Muscle layer of duodenum (tissue), 2 donors: ENCODE results near the gene FERMT1.

Experiments
- H3K27ac ChIP-seq: one replicate; pipeline ENCODE4 v1.7.0; 2013; ENCODE audit warnings: mild to moderate bottlenecking, low read length
- H3K27me3 ChIP-seq: one replicate; pipeline ENCODE4 v1.7.0; 2013; ENCODE audit warnings: low read depth, mild to moderate bottlenecking, control low read depth, low read length
- H3K36me3 ChIP-seq, 2 donors: one replicate each; pipeline ENCODE4 v1.7.0; 2013; ENCODE audit warnings: low read length in 2 of 2, control low read depth in 1 of 2, mild to moderate bottlenecking in 1 of 2; ENCODE audit not compliant: insufficient read depth in 2 of 2, control insufficient read depth in 1 of 2
- H3K4me1 ChIP-seq, 2 donors: one replicate each; pipeline ENCODE4 v1.7.0; 2013; ENCODE audit warnings: low read length in 2 of 2, mild to moderate bottlenecking in 2 of 2, control low read depth in 1 of 2, moderate library complexity in 1 of 2; ENCODE audit not compliant: insufficient read depth in 2 of 2, control insufficient read depth in 1 of 2
- H3K4me3 ChIP-seq, 2 donors: one replicate each; pipeline ENCODE4 v1.7.0; 2013; ENCODE audit warnings: low read length in 2 of 2, low read depth in 1 of 2, mild to moderate bottlenecking in 1 of 2
- H3K9me3 ChIP-seq, 2 donors: one replicate each; pipeline ENCODE4 v1.7.0; 2013; ENCODE audit warnings: low read length in 2 of 2, control low read depth in 1 of 2, mild to moderate bottlenecking in 1 of 2; ENCODE audit not compliant: control insufficient read depth in 1 of 2
- donor health status: healthy.

FERMT1 gene

GRCh38 chr20:6091661-6092060 is 31.2 kb downstream of the FERMT1 start:
- peaks cover 0 to 4% of the 10 kb centered on the region in 2 donors for H3K36me3 ChIP-seq
- H3K4me1 ChIP-seq, result no peaks in the 10 kb centered on the region
- no peak overlapping the region for H3K27ac ChIP-seq
- no peak overlapping the region for H3K4me3 ChIP-seq
- no peaks in the 10 kb centered on the region for H3K27me3 ChIP-seq
- no peaks in the 10 kb centered on the region for H3K9me3 ChIP-seq

- Histone ChIP-seq H3K36me3 (peaks cover 0 to 4% of the 10 kb centered on the region in 2 donors), H3K4me1 (no peaks in the 10 kb centered on the region), H3K9me3 (no peaks in the 10 kb centered on the region), H3K4me3 (no peak overlapping the region), H3K27me3 (no peaks in the 10 kb centered on the region), H3K27ac (no peak overlapping the region)
Measured at GRCh38 chr20:6086868-6087267, 36.0 kb downstream of the FERMT1 start.

- Histone ChIP-seq H3K4me3 (no peak overlapping the region), H3K36me3 (no peaks in the 10 kb centered on the region), H3K27me3 (no peaks in the 10 kb centered on the region), H3K9me3 (no peaks in the 10 kb centered on the region), H3K4me1 (no peaks in the 10 kb centered on the region), H3K27ac (no peak overlapping the region)
Measured at GRCh38 chr20:6083926-6084325, 38.9 kb downstream of the FERMT1 start.

GRCh38 chr20:6081236-6081635 is 41.6 kb downstream of the FERMT1 start:
- Histone ChIP-seq H3K36me3 (no peaks in the 10 kb centered on the region), H3K9me3 (no peaks in the 10 kb centered on the region), H3K4me3 (no peak overlapping the region)

GRCh38 chr20:6079016-6079415 is 43.8 kb downstream of the FERMT1 start:
- H3K36me3 ChIP-seq, result no peaks in the 10 kb centered on the region
- no peak overlapping the region for H3K27ac ChIP-seq
- no peak overlapping the region for H3K4me3 ChIP-seq
- peaks cover 4 to 7% of the 10 kb centered on the region in 2 donors for H3K4me1 ChIP-seq
- no peaks in the 10 kb centered on the region for H3K27me3 ChIP-seq
- H3K9me3 ChIP-seq, result no peaks in the 10 kb centered on the region

More at GRCh38 chr20:6081236-6081635, 41.6 kb downstream of the FERMT1 start:
- no peak overlapping the region for H3K27ac ChIP-seq
- H3K4me1 ChIP-seq, result no peaks in the 10 kb centered on the region
- no peaks in the 10 kb centered on the region for H3K27me3 ChIP-seq

- Histone ChIP-seq H3K27me3 (no peaks in the 10 kb centered on the region), H3K4me3 (no peak overlapping the region), H3K9me3 (no peaks in the 10 kb centered on the region), H3K4me1 (peaks cover 4 to 7% of the 10 kb centered on the region in 2 donors), H3K27ac (no peak overlapping the region), H3K36me3 (peaks cover 0 to 3% of the 10 kb centered on the region in 2 donors)
Measured at GRCh38 chr20:6075428-6076219, 47.2 kb downstream of the FERMT1 start.

GRCh38 chr20:6074784-6075183 is 48.0 kb downstream of the FERMT1 start:
- no peaks in the 10 kb centered on the region for H3K9me3 ChIP-seq
- H3K27ac ChIP-seq, result no peak overlapping the region
- no peaks in the 10 kb centered on the region for H3K27me3 ChIP-seq
- H3K4me1 ChIP-seq, result peaks cover 4 to 7% of the 10 kb centered on the region in 2 donors
- peaks cover 0 to 3% of the 10 kb centered on the region in 2 donors for H3K36me3 ChIP-seq
- no peak overlapping the region for H3K4me3 ChIP-seq

- H3K27ac ChIP-seq, result no peak overlapping the region
- no peaks in the 10 kb centered on the region for H3K27me3 ChIP-seq
- no peak overlapping the region for H3K4me3 ChIP-seq
Measured at GRCh38 chr20:6074145-6074561, 48.7 kb downstream of the FERMT1 start.

GRCh38 chr20:6070829-6071695 is 51.8 kb downstream of the FERMT1 start:
- peaks cover 4 to 7% of the 10 kb centered on the region in 2 donors for H3K4me1 ChIP-seq
- H3K4me3 ChIP-seq, result no peak overlapping the region
- no peaks in the 10 kb centered on the region for H3K27me3 ChIP-seq
- peaks cover 0 to 3% of the 10 kb centered on the region in 2 donors for H3K36me3 ChIP-seq
- H3K27ac ChIP-seq, result no peak overlapping the region
- H3K9me3 ChIP-seq, result no peaks in the 10 kb centered on the region

More at GRCh38 chr20:6074145-6074561, 48.7 kb downstream of the FERMT1 start:
- no peaks in the 10 kb centered on the region for H3K9me3 ChIP-seq
- H3K4me1 ChIP-seq, result peaks cover 4 to 7% of the 10 kb centered on the region in 2 donors
- peaks cover 0 to 3% of the 10 kb centered on the region in 2 donors for H3K36me3 ChIP-seq

- H3K4me3 ChIP-seq, result no peak overlapping the region
- H3K27me3 ChIP-seq, result no peaks in the 10 kb centered on the region
- no peaks in the 10 kb centered on the region for H3K9me3 ChIP-seq
- H3K27ac ChIP-seq, result no peak overlapping the region
- peaks cover 0 to 3% of the 10 kb centered on the region in 2 donors for H3K36me3 ChIP-seq
- no peaks in the 10 kb centered on the region for H3K4me1 ChIP-seq
Measured at GRCh38 chr20:6069669-6070068, 53.2 kb downstream of the FERMT1 start.

GRCh38 chr20:6067763-6068318 is 55.0 kb downstream of the FERMT1 start:
- H3K27ac ChIP-seq, result no peak overlapping the region
- no peaks in the 10 kb centered on the region for H3K27me3 ChIP-seq
- H3K36me3 ChIP-seq, result peaks cover 0 to 3% of the 10 kb centered on the region in 2 donors
- no peak overlapping the region for H3K4me3 ChIP-seq
- H3K4me1 ChIP-seq, result no peaks in the 10 kb centered on the region
- H3K9me3 ChIP-seq, result no peaks in the 10 kb centered on the region
